LHCN-M2 (cell line): ENCODE data around the gene CRKL. TPM values are rescaled to one million over a fixed set of nuclear protein-coding genes. Genes with fewer than 3 reads are reported as not detected.
"Not testable (repeated sequence)": the region's sequence is repeated elsewhere in the genome, so short reads cannot be mapped to it uniquely, and the experiment has no call there.

Experiments used
- DNase-seq: peaks from one replicate; pipeline ENCODE4 v3.0.0-alpha.2; 2012; ENCODE audit warnings: low read depth
- total RNA-seq: library from RNA; depleted of rRNA; stranded (reverse); fragments of >200 nt; gene quantifications from 2 replicates; pipeline ENCODE4 v1.2.3, GENCODE V29; 2014

CRKL gene
- total RNA-seq, 1 experiment from 2014 or later = 50.0 TPM

- no peak for DNase-seq
These were observed 16.7 kb downstream of the CRKL start for GRCh38 chr22:20933910-20934309.

DNA sequence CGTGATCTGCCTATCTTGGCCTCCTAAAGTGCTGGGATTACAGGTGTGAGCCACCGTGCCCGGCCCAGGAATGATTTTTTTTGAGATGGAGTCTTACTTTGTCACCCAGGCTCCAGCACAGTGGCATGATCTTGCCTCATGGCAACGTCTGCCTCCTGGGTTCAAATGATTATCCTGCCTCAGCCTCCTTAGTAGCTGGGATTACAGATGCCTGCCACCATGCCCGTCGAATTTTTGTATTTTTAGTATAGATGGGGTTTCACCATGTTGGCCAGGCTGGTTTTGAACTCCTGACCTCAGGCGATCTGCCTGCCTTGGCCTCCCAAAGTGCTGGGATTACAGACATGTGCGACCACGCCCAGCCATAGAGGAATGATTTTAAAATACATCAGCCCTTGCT, 17.8 kb downstream of the CRKL start:
- not testable (repeated sequence) for DNase-seq

DNA sequence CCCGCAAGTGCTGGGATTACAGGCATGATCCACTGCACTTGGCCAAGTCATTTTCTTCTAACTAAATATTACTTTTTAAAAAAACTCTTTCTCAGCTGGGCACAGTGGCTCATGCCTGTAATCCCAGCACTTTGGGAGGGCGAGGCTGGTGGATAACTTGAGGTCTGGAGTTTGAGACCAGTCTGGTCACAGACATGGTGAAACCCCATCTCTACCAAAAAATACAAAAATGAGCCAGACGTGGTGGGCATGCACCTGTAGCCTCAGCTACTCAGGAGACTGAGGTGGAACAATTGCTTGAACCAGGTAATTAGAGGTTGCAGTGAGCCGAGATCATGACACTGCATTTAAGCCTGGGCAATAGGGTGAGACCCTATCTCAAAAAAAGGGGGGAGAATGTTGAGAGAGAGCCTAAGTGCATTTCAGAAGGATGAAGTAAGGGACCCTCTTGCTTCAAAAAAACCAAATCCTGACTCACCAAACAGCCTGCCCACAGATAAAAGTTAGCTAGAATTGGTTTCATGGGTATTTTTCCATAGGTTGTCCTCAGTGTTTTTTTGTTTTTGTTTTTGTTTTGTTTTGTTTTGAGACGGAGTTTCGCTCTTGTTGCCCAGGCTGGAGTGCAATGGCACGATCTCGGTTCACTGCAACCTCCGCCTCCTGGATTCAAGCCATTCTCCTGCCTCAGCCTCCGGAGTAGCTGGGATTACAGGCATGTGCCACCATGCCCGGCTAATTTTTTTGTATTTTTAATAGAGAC, 18.8 kb downstream of the CRKL start:
- not testable (repeated sequence) for DNase-seq

- no peak for DNase-seq
These were observed 20.0 kb downstream of the CRKL start for GRCh38 chr22:20937031-20937793.

DNA sequence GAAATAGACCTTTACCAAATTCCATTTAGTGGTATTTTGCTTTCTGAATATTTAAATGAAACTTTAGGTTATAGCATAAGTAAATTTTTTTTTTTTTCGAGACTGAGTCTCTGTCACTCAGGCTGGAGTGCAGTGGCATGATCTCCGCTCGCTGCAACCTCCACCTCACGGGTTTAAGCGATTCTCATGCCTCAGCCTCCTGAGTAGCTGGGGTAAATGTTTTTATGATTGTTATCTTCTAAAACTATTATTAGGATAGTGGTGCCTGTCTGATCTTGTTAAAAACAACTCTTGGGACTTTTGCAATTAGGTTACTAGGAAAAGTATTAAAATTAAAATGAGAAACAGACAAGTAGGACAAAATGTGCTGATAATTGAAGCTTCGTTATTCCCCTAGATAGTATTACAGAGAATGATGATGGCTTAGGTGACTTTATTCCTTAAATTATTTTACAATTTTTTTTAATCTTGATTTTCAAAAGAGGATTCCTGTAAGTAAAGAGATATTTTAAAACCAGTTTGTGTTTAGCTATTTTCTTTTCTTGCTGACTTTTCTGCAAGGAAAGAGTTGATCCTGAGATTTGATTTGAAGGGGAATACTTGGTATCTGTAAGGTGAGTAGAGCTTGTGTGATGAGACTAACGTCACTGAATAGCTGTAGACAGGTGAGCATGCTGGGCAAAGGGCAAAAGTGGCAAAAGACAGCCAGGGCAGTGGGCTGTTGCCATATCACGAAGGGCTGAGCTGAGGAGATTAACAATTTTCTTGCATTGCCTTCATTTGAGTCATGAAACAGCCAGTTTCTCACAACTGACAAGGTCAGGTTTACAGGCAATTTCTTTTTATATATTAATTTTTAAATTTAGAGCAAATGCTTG, 20.8 kb downstream of the CRKL start:
- DNase-seq = no peak

- DNase-seq = not testable (repeated sequence)
These were observed 22.4 kb downstream of the CRKL start for GRCh38 chr22:20939457-20940185.

DNA sequence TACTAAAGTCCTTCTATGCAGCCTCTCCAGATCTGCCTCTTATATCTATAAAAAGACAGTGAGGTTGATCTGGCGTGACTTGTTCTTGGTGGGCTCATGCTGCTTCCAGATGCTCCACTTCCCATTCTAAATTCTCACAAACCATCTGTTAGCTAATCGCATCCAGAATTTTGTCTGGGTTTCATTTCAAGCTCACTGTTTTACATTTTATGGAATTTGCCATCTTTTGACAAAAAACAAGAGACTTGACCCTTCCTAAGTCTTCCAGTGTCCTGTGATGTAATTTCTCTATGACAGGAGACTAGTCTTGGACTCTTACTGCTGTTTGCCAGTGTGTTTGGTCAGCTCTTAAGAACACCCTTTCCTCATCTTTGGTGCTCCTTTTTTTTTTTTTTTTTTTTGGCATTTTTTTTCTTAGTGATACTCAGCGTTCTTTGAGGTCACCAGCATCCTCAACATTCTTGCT, 23.0 kb downstream of the CRKL start:
- DNase-seq = no peak

DNA sequence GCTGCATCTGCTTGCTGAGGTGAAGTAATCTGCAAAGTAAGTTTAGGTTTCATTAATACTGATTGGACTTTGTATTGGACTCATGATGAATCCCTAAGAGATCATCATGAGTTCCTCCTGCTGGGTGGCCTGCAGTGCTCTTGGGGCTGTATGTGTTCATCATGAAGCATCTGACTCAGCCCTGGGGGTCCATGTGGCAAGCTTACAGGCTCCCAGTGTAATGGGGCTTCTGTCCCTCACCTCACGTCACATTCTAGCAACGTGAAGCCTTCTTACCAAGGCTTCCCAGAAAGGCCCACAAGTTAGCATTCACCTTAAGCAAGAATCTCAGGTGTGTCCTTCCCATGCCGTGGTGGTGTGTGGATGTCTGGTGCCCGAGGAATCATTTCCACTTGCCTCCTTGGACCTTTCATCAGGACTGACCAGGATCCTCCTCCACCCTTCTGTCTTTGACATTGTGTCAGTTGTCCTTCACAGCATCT, 23.7 kb downstream of the CRKL start:
- DNase-seq = no peak

DNA sequence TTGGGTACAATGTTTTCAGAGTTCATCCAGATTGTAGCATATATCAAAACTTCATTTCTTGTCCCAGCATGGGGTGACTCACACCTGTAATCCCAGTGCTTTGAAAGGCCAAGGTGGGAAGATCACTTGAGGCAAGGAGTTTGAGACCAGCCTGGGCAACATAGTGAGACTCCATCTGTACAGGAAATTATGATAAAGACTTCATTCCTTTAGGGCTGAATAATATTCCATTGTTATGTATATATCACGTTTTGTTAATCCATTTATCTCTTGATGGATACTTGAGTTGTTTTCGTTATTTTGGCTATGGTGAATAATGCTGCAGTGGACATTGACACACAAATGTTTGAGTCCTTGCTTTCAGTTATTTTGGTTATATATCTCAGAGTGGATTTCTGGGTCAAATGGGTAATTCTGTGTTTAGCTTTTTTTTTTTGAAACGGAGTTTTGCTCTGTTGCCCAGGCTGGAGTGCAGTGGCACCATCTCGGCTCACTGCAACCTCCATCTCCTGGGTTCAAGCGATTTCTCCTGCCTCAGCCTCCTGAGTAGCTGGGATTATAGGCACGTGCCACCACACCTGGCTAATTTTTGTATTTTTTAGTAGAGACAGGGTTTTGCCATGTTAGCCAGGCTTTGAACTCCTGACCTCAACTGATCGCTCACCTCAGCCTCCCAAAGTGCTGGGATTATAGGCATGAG, 25.1 kb downstream of the CRKL start:
- DNase-seq = not testable (repeated sequence)

DNA sequence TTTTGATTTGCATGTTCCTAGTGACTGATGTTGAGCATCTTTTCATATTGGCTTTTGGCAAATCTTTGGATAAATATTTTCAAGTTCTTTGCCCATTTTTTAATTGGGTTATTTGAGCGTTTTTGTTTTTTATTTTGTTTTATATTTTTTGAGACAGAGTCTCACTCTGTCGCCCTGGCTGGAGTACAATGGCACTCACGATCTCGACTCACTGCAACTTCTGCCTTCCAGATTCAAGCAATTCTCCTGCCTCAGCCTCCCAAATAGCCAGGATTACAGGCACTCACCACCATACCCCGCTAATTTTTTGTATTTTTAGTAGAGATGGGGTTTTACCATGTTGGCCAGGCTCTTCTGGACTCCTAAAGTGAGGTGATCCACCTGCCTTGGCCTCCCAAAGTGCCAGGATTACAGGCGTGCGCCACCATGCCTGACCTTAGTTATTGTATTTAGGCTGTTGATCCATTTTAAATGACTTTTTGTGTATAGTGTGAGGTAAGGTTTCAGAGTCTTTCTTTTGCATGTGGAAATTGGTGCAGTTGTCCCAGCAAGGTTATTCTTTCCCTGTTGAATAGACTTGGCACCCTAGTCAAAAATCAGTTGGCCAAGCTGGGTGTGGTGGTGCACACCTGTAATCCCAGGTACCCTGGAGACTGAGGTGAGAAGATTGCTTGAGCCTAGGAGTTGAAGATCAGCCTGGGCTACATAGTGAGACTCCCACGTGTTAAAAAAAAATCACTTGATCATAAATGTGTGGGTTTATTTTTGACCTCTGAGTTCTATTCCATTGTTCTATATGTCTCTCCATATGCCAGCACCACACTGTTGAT, 26.1 kb downstream of the CRKL start:
- no peak for DNase-seq

DNA sequence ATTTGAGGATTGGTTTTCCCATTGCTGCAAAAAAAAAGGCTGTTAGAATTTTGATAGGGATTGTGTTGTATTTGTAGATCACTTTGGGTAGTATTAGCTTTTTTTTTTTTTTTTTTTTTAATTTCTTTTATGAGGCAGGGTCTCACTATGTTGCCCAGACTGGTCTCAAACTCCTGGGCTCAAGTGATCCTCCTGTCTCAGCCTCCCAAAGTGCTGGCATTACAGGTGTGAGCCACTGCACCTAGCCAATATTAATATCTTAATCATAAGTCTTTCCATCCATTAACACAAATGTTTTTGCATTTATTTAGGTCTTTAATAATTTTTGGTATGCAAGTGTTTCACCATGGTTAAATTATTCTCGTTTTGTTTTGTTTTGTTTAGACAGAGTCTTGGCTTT, 26.8 kb downstream of the CRKL start:
- DNase-seq = no peak

DNA sequence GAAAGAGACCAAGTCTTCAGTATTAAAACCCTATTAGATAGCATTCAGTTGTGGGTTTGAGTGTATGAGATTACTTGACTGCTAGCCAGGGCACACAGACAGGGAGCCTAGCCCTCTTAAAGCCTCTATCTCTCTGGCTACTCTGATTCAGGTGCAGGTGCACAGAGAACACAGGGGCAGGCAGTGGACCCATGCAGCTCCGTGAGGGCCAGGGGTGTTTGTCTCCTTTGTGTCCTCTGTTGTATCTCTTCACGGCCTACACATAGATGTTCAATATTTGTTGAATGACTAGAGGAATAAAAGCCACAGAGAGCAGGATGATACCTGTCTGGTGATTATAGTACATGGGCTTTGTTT, 28.3 kb downstream of the CRKL start:
- DNase-seq = no peak

DNA sequence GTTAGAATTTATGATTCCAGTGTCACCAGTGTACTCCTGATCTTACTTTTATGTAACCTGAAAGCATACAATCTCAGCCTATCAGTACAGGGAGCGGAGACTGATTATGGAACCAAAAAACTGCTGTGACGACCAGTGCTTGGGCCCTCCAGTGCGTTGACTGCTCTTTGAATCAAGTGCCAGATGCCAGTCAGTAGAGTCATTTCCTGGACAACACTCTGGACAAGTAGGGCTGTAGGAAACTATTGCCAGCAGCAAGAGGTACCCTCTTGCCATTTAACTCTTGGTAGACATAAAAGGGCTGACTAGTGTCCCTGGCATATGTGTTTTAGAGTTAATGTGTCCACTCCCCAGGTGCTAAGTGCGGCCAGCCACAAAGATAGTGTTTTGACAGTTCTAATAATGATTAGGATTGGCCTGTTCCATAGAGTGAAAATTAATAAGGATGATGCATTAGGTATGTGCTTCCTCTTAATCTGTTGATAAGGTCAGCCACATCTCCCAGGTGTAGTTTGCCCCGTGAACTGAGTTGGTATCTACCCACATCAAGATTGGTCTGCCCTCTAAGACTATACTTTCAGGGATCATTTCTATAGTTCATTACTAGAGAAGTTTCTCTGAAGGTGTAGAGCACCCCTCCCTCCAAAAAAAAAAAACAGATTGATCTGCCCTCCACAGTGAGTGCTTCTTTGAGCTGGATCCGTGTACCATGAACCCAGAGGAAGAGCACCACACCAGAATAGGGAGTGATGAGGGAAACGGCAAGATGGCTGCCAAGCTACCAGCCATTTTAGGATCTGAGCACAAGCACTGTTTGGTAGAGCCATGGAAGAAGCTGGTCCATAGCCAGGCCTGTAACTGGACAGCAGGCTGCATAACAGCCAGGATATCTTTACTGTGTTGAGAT, 29.1 kb downstream of the CRKL start:
- peak; percentile 33 for DNase-seq

DNA sequence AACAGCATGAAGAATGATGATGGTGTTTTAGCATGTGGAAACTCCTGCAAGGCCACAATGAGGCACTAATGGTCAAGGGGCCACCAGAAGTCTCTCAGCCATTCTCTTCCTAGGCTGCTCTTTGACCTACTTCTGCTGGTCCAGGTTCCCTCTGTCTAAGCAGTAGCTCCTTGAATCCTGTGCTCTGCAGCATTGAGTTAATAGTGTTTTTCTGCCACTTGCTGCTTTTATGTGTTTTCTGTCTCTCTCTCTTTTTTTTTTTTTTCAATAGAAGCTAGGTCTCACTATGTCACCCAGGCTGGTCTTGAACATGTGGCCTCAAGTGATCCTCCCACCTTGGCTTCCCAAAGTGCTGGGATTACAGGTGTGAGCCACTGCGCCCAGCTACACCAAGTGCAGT, 29.8 kb downstream of the CRKL start:
- no peak for DNase-seq

GRCh38 chr22:20948450-20948849, 31.2 kb downstream of the CRKL start:
- DNase-seq = no peak

GRCh38 chr22:20948989-20949388, 31.8 kb downstream of the CRKL start:
- DNase-seq = no peak

GRCh38 chr22:20949698-20950183, 32.5 kb downstream of the CRKL start:
- DNase-seq = no peak

DNA sequence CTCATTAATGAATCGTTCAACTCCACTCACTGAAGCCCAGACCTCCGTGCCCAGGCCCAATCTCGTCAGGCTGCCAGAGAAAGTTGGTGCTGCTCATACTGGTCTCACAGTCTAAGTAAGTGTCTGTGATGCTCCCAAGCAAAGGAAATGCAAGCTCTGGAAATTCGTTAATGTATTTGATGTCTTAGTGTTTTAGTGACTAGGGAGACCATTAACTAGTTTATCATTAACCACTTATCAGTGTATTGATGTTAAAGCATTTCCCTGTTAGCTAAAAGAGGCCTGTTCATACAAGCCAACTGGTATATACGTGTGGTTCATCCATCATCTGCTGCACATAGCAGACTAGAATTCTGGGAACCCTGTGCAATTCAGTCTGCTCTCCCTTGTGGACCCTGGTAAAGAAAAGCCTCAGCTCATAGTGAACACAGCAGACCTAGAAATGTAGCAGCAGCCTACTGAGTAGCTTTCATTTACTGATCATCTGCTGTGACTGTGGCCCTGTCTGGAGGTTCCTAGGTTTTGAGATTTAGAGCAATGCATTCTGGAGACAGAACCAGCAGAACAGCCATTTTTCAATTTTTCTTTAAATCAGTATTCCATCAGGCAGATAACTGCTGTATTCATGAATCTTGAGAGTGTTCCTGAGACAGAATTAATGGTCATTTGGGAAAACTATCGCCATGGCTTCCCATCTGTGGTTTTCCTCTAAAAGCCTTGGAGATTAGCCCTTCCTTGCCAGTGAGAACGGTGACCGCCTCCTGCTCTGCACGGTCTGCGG, 34.1 kb downstream of the CRKL start:
- no peak for DNase-seq
